IPS-20b (cell line): Measurements from ENCODE around the gene RNH1.

Experiments used
- H3K27ac ChIP-seq: one replicate; pipeline ENCODE4 v1.5.1; 2013; ENCODE audit warnings: low read length
- H3K27me3 ChIP-seq: 2 replicates; pipeline ENCODE4 v1.6.1; 2013; ENCODE audit warnings: mild to moderate bottlenecking, low read length, inconsistent platforms; ENCODE audit not compliant: insufficient read depth
- H3K36me3 ChIP-seq: 2 replicates; pipeline ENCODE4 v1.6.1; 2013; ENCODE audit warnings: low read depth, mild to moderate bottlenecking, inconsistent platforms, low read length, moderate library complexity; ENCODE audit not compliant: insufficient read depth
- H3K4me1 ChIP-seq: 2 replicates; pipeline ENCODE4 v1.6.1; 2013; ENCODE audit warnings: mild to moderate bottlenecking, control low read depth, inconsistent platforms, low read length, moderate library complexity; ENCODE audit not compliant: insufficient read depth
- H3K4me3 ChIP-seq: 2 replicates; pipeline ENCODE4 v1.5.1; 2013; ENCODE audit warnings: mild to moderate bottlenecking, low read length, inconsistent platforms
- H3K9ac ChIP-seq: 2 replicates; pipeline ENCODE4 v1.6.1; 2013; ENCODE audit warnings: low read depth, mild to moderate bottlenecking, inconsistent platforms, low read length, moderate library complexity
- H3K9me3 ChIP-seq: 2 replicates; pipeline ENCODE4 v1.6.1; 2013; ENCODE audit warnings: mild to moderate bottlenecking, low read depth, low read length, inconsistent platforms; ENCODE audit not compliant: insufficient read depth

The RNH1 gene

GRCh38 chr11:535519-536454 lies 28.7 kb upstream of the RNH1 start, which contains the start of gene HRAS:
Gene HRAS, minus strand, starts transcription at chr11:535576.
- Histone ChIP-seq H3K27ac (no peak within 1 kb of the TSS), H3K4me1 (peaks cover 5% of the 10 kb centered on the region; the same call in 1 of the 2 replicates), H3K4me3 (peak within 1 kb of the TSS; percentile 72), H3K9ac (peak within 1 kb of the TSS; percentile 69), H3K36me3 (peaks cover 18% of the 10 kb centered on the region; the same call in 1 of the 2 replicates), H3K9me3 (no peaks in the 10 kb centered on the region), H3K27me3 (peaks cover 30% of the 10 kb centered on the region)

GRCh38 chr11:535210-535518 lies 28.1 kb upstream of the RNH1 start:
- Histone ChIP-seq H3K4me3 (peak overlapping the region; percentile 71; the same call in 1 of the 2 replicates), H3K27ac (no peak overlapping the region), H3K27me3 (peaks cover 30% of the 10 kb centered on the region), H3K4me1 (peaks cover 5% of the 10 kb centered on the region; the same call in 1 of the 2 replicates), H3K9me3 (no peaks in the 10 kb centered on the region), H3K36me3 (peaks cover 18% of the 10 kb centered on the region; the same call in 1 of the 2 replicates), H3K9ac (no peak overlapping the region)

GRCh38 chr11:534396-535209 lies 27.6 kb upstream of the RNH1 start:
- Histone ChIP-seq H3K4me1 (peaks cover 5% of the 10 kb centered on the region; the same call in 1 of the 2 replicates), H3K36me3 (peaks cover 18% of the 10 kb centered on the region; the same call in 1 of the 2 replicates), H3K27ac (no peak overlapping the region), H3K27me3 (peaks cover 30% of the 10 kb centered on the region), H3K9ac (peak overlapping the region; percentile 69), H3K4me3 (peak overlapping the region; percentile 71), H3K9me3 (no peaks in the 10 kb centered on the region)

- Histone ChIP-seq H3K4me1 (peaks cover 5% of the 10 kb centered on the region; the same call in 1 of the 2 replicates), H3K27me3 (peaks cover 29% of the 10 kb centered on the region), H3K9ac (no peak overlapping the region), H3K9me3 (no peaks in the 10 kb centered on the region), H3K36me3 (peaks cover 18% of the 10 kb centered on the region; the same call in 1 of the 2 replicates), H3K4me3 (peak overlapping the region; percentile 71; the same call in 1 of the 2 replicates), H3K27ac (no peak overlapping the region)
Measured at GRCh38 chr11:533586-534395, 26.7 kb upstream of the RNH1 start.

- H3K9ac ChIP-seq = no peak overlapping the region
- no peak overlapping the region for H3K4me3 ChIP-seq
- no peaks in the 10 kb centered on the region for H3K9me3 ChIP-seq
- H3K4me1 ChIP-seq = peaks cover 5% of the 10 kb centered on the region; the same call in 1 of the 2 replicates
- H3K27me3 ChIP-seq = peaks cover 22% of the 10 kb centered on the region
- H3K36me3 ChIP-seq = peaks cover 18% of the 10 kb centered on the region; the same call in 1 of the 2 replicates
- no peak overlapping the region for H3K27ac ChIP-seq
Measured at GRCh38 chr11:532986-533585, 26.0 kb upstream of the RNH1 start.

- Histone ChIP-seq H3K36me3 (peaks cover 18% of the 10 kb centered on the region; the same call in 1 of the 2 replicates), H3K4me3 (no peak overlapping the region), H3K9me3 (no peaks in the 10 kb centered on the region), H3K27me3 (peaks cover 16% of the 10 kb centered on the region), H3K9ac (no peak overlapping the region), H3K4me1 (peaks cover 1% of the 10 kb centered on the region; the same call in 1 of the 2 replicates), H3K27ac (no peak overlapping the region)
Measured at GRCh38 chr11:532527-532985, 25.5 kb upstream of the RNH1 start.

- Histone ChIP-seq H3K27ac (no peak overlapping the region), H3K4me1 (no peaks in the 10 kb centered on the region), H3K9ac (no peak overlapping the region), H3K27me3 (peaks cover 11% of the 10 kb centered on the region), H3K9me3 (no peaks in the 10 kb centered on the region), H3K4me3 (no peak overlapping the region), H3K36me3 (peaks cover 18% of the 10 kb centered on the region; the same call in 1 of the 2 replicates)
Measured at GRCh38 chr11:531919-532526, 25.0 kb upstream of the RNH1 start.

GRCh38 chr11:530960-531831 lies 24.2 kb upstream of the RNH1 start:
- Histone ChIP-seq H3K9me3 (no peaks in the 10 kb centered on the region), H3K27me3 (peaks cover 3% of the 10 kb centered on the region; the same call in 1 of the 2 replicates), H3K27ac (no peak overlapping the region), H3K4me1 (no peaks in the 10 kb centered on the region), H3K36me3 (peaks cover 18% of the 10 kb centered on the region; the same call in 1 of the 2 replicates), H3K4me3 (no peak overlapping the region), H3K9ac (no peak overlapping the region)

- Histone ChIP-seq H3K4me1 (no peaks in the 10 kb centered on the region), H3K27ac (no peak overlapping the region), H3K4me3 (no peak overlapping the region), H3K9ac (no peak overlapping the region), H3K36me3 (peaks cover 18% of the 10 kb centered on the region; the same call in 1 of the 2 replicates), H3K27me3 (no peaks in the 10 kb centered on the region), H3K9me3 (no peaks in the 10 kb centered on the region)
Measured at GRCh38 chr11:529728-530411, 22.8 kb upstream of the RNH1 start.
